Ishikawa (cell line): ENCODE measurements around the gene PLCG1.

Experiments
- REST ChIP-seq: IDR thresholded peaks from 2 replicates; pipeline ENCODE4 v1.6.1; 2012; ENCODE audit warnings: low read depth, mild to moderate bottlenecking
- USF1 ChIP-seq: IDR thresholded peaks from 2 replicates; pipeline ENCODE4 v1.6.1; 2012

GRCh38 chr20:41143354-41143753 lies 6.0 kb downstream of the PLCG1 start:
- TF ChIP-seq USF1: no peak
- TF ChIP-seq REST: no peak
